K562 (cell line): ENCODE results near the gene NSMF. TPM values are rescaled to one million over a fixed set of nuclear protein-coding genes. Genes with fewer than 3 reads are reported as not detected.

Experiments
- AFF4 ChIP-seq: sonication (generic); formaldehyde crosslinking; IDR thresholded peaks from 2 replicates; pipeline ENCODE4 v1.8.0; 2023; ENCODE audit warnings: mild to moderate bottlenecking, missing genetic modification reagents
- CHD4 ChIP-seq: fragments of 200-600 bp; sonication (generic); IDR thresholded peaks from 3 replicates; pipeline ENCODE4 v1.6.1; 2012; ENCODE audit warnings: low read depth, mild to moderate bottlenecking, mixed read lengths, low read length, inconsistent platforms; ENCODE audit not compliant: insufficient read depth, insufficient replicate concordance, poor library complexity, severe bottlenecking
- E2F4 ChIP-seq: sonication (generic); formaldehyde crosslinking; IDR thresholded peaks from 2 replicates; pipeline ENCODE4 v1.8.0; 2022; ENCODE audit warnings: mild to moderate bottlenecking, low read depth, missing genetic modification reagents
- MEF2A ChIP-seq: IDR thresholded peaks from 2 replicates; pipeline ENCODE4 v1.6.1; 2011; ENCODE audit warnings: low read depth, mild to moderate bottlenecking, low read length, moderate library complexity; ENCODE audit not compliant: control insufficient read depth
- NRF1 ChIP-seq, 2 experiments: fragments of 450-650 bp; IDR thresholded peaks in 1 of 2; conservative IDR thresholded peaks in 1 of 2; 2 replicates each; pipeline ENCODE4 v1.6.1; 2014; ENCODE audit warnings: mild to moderate bottlenecking in 2 of 2
- RBM14 ChIP-seq: fragments of 200-400 bp; formaldehyde crosslinking; IDR thresholded peaks from 2 replicates; pipeline ENCODE4 v1.6.1; 2018; ENCODE audit warnings: low read depth, mild to moderate bottlenecking, low read length, moderate library complexity, borderline replicate concordance; ENCODE audit not compliant: insufficient read depth
- SETDB1 ChIP-seq: IDR thresholded peaks from one replicate; pipeline ENCODE4 v1.6.1; 2012; ENCODE audit warnings: low read length, control low read depth, inconsistent platforms
- SFPQ ChIP-seq: fragments of 200-400 bp; formaldehyde crosslinking; IDR thresholded peaks from 2 replicates; pipeline ENCODE4 v1.6.1; 2017; ENCODE audit warnings: mild to moderate bottlenecking, low read depth, low read length, moderate library complexity
- STAG1 ChIP-seq: sonication (generic); formaldehyde crosslinking; IDR thresholded peaks from 2 replicates; pipeline ENCODE4 v1.5.0; 2020; ENCODE audit warnings: missing genetic modification reagents, borderline replicate concordance
- VEZF1 ChIP-seq: fragments of 200-800 bp; sonication (Bioruptor generic); IDR thresholded peaks from 2 replicates; pipeline ENCODE4 v1.6.1; 2017; ENCODE audit warnings: missing genetic modification characterization, missing compliant biosample characterization
- ZNF586 ChIP-seq: fragments of 450-650 bp; formaldehyde crosslinking; conservative IDR thresholded peaks from 2 replicates; pipeline ENCODE4 v1.4.0; 2020; ENCODE audit warnings: mild to moderate bottlenecking, moderate library complexity
- ZNF764 ChIP-seq: fragments of 250-450 bp; sonication (Bioruptor Pico); IDR thresholded peaks from 2 replicates; pipeline ENCODE4 v1.4.0; 2020; ENCODE audit warnings: low read depth, mild to moderate bottlenecking, moderate library complexity
- polyA plus RNA-seq, 8 experiments: library from polyadenylated mRNA; depleted of rRNA in 4 of 8; stranded (reverse) in 5 of 8; unstranded in 3 of 8; fragments of >200 nt; fragmentation: Nextera tagmentation in 2 of 8; fragmentation: Illumina TruSeq in 1 of 8; extraction: Ambion mirVana in 2 of 8; extraction: Trizol in 1 of 8; gene quantifications; 2 replicates each; pipeline versions ENCODE4 v1.2.1 to v1.2.3, GENCODE V29; 2011 to 2014; ENCODE audit warnings: inconsistent platforms in 1 of 8, missing spikeins in 1 of 8
- total RNA-seq, 7 experiments: library from RNA; depleted of rRNA in 6 of 7; stranded (reverse); fragments of >200 nt in 6 of 7; fragmentation: Illumina TruSeq in 2 of 7; extraction: Trizol in 2 of 7; gene quantifications; 2 replicates each; pipeline versions ENCODE4 v1.2.1 to v1.2.3, GENCODE V29; 2011 to 2021; ENCODE audit warnings: low replicate concordance in 1 of 7

Gene NSMF
- total and polyA plus RNA-seq, 9 of the 15 experiments (the other 6 are each of a cell fraction or from before 2014, with no cell fraction given): 0.20 to 82.7 (median 29.3) TPM

- TF ChIP-seq CHD4: no peak
- no peak for TF ChIP-seq AFF4
- TF ChIP-seq MEF2A: no peak
- no peak for TF ChIP-seq RBM14
- no peak for TF ChIP-seq STAG1
- TF ChIP-seq SFPQ: no peak
- TF ChIP-seq ZNF764 (CRISPR knock-in tag): no peak
- peak; percentile 37 to 46; a peak in 1 of 4 replicates for TF ChIP-seq NRF1 (conservative IDR thresholded peaks at IDR 0.05 in 1 of 2, IDR thresholded peaks at IDR 0.05 in 1 of 2)
- TF ChIP-seq E2F4 (CRISPR knock-in tag): no peak
- TF ChIP-seq SETDB1: no peak
- no peak for TF ChIP-seq ZNF586 (CRISPR knock-in tag)
- TF ChIP-seq VEZF1: no peak
Observed at GRCh38 chr9:137491735-137492432, 32.8 kb upstream of the NSMF start (continued).
